ENCODE results near the gene ABCA4. TPM values are rescaled to one million over a fixed set of nuclear protein-coding genes. Genes with fewer than 3 reads are reported as not detected.

Gene ABCA4
- total RNA-seq, 5 donors from 2014 or later (not counting 1 experiment from before 2014, with no cell fraction given): not detected

DNA sequence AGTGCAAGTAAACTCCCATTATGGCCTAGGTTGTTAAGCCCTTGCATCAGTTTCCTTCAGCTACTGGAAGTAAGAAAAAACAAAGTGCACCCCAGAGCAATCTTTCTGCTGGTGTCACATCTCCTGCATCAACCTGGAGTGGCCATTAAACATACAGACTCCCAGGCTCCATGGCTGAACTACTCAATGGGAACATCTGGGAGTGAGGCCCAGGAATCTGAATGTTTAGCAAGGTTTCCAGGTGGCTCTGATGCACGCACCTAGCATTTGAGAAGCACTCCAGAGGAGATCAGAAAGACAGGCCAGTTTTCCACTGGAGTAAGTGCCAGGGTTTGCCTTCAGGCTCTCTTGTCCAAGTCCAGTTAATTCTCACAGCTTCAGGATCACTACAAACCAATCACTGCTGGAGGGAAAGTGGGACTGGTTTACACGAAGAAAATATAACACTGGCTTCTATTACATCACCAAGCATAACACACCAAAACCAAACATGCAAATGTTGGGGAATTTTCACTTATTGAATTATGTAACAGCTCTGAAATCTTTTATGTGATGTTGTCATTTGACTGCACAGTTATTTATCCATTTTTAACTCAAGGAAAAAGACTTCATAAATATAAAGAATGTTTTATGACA, 22.3 kb upstream of the ABCA4 start:
- no CpG with 5 or more reads among the region's 2 CpGs for WGBS (ENCODE audit: insufficient coverage)
- no peaks in the 10 kb centered on the region for H3K36me3 ChIP-seq (ENCODE audit: control insufficient read depth in 2 of 2, extremely low read depth in 1 of 2, insufficient read depth in 1 of 2, low read length in 1 of 2)
- POLR2A ChIA-PET: no interaction called here

DNA sequence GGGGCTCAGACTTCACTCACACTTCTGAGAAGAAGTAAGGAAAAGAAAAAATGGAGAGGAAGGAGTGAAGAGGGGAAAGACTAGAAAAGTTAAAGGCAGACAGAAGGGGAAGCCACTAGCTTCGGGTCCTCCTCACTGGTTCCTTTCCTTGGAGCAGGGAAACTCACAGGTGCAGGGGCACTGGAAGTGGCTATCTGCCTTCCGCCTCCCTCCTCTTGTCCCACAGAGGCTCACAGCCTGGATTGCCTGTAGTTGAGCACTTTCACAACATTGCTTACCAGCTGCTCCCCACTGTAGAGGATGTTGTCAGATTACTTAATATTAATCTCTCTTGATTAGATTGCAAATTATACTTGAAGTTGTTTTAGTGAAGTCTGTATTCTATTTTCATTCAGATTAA, 21.6 kb upstream of the ABCA4 start:
- no peaks in the 10 kb centered on the region for H3K36me3 Mint-ChIP-seq
- WGBS (ENCODE audit: insufficient coverage): no CpG with 5 or more reads among the region's 2 CpGs

More for the DNA sequence above, 22.3 kb upstream of the ABCA4 start:
- H3K4me3 Mint-ChIP-seq: no peak overlapping the region
- DNase-seq (no peak), ATAC-seq (replicated peaks in 1 of 4) (no peak)
- Histone ChIP-seq H3K4me1 (ENCODE audit: control insufficient read depth in 1 of 2, extremely low read depth in 1 of 2, insufficient read depth in 2 of 2, low read length in 2 of 2) (no peaks in the 10 kb centered on the region), H3K4me3 (ENCODE audit: control insufficient read depth in 1 of 2, extremely low read depth in 1 of 2, low read length in 1 of 2) (no peak overlapping the region), H3K27me3 (replicated peaks in 1 of 2; ENCODE audit: control insufficient read depth in 2 of 2, extremely low read depth in 1 of 2, insufficient read depth in 2 of 2, low read length in 1 of 2) (peaks cover 0 to 2% of the 10 kb centered on the region in 2 experiments), H3K27ac (ENCODE audit: low read length) (no peak overlapping the region), H3K9me3 (no peaks in the 10 kb centered on the region)
- H3K9me3 Mint-ChIP-seq: peaks cover 0 to 4% (median 3%) of the 10 kb centered on the region in 3 donors
- H3K36me3 Mint-ChIP-seq: no peaks in the 10 kb centered on the region
- H3K4me1 Mint-ChIP-seq: no peaks in the 10 kb centered on the region
- no peaks in the 10 kb centered on the region for H3K27me3 Mint-ChIP-seq
- H3K27ac Mint-ChIP-seq: no peak overlapping the region
- CTCF ChIA-PET: no interaction called here

DNA sequence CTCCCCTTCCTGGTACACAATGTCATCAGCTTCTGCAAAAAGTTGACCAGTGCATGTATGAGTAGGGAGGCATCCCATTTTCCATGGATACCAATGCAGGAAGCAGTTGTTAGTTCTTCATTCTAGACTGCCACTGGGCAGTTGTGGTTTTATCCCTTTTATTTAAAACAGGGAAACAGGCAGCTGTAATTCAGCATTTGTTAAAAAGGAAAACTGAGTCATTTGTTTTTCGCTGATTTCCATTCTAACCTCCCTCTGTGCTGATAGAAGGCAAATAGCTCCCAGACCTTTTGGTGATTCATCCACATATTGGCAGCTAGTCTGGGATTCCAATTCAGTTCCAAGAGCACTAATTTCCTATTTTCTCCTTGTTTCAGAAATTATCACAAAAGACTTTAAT, 21.1 kb upstream of the ABCA4 start:
- Mint-ChIP-seq H3K36me3 (no peaks in the 10 kb centered on the region), H3K9me3 (peaks cover 0 to 4% (median 3%) of the 10 kb centered on the region in 3 donors), H3K27ac (no peak overlapping the region), H3K4me3 (no peak overlapping the region), H3K4me1 (no peaks in the 10 kb centered on the region), H3K27me3 (no peaks in the 10 kb centered on the region)
- Histone ChIP-seq H3K4me3 (ENCODE audit: control insufficient read depth in 1 of 2, extremely low read depth in 1 of 2, low read length in 1 of 2) (no peak overlapping the region), H3K36me3 (ENCODE audit: control insufficient read depth in 2 of 2, extremely low read depth in 1 of 2, insufficient read depth in 1 of 2, low read length in 1 of 2) (no peaks in the 10 kb centered on the region), H3K27me3 (replicated peaks in 1 of 2; ENCODE audit: control insufficient read depth in 2 of 2, extremely low read depth in 1 of 2, insufficient read depth in 2 of 2, low read length in 1 of 2) (peaks cover 0 to 2% of the 10 kb centered on the region in 2 experiments), H3K4me1 (ENCODE audit: control insufficient read depth in 1 of 2, extremely low read depth in 1 of 2, insufficient read depth in 2 of 2, low read length in 2 of 2) (no peaks in the 10 kb centered on the region), H3K27ac (ENCODE audit: low read length) (no peak overlapping the region), H3K9me3 (no peaks in the 10 kb centered on the region)
- ChIA-PET CTCF (no interaction called here), POLR2A (no interaction called here)
- WGBS (ENCODE audit: insufficient coverage): 89% methylated on average over 1 of the region's 1 CpG
- DNase-seq: no peak
- ATAC-seq (replicated peaks in 1 of 4): no peak

More for the DNA sequence above, 21.6 kb upstream of the ABCA4 start:
- H3K27me3 ChIP-seq (replicated peaks in 1 of 2; ENCODE audit: control insufficient read depth in 2 of 2, extremely low read depth in 1 of 2, insufficient read depth in 2 of 2, low read length in 1 of 2): peaks cover 0 to 2% of the 10 kb centered on the region in 2 experiments
- H3K9me3 ChIP-seq: no peaks in the 10 kb centered on the region
- DNase-seq: no peak
- ATAC-seq (replicated peaks in 1 of 4): no peak
- Mint-ChIP-seq H3K4me3 (no peak overlapping the region), H3K4me1 (no peaks in the 10 kb centered on the region), H3K27me3 (no peaks in the 10 kb centered on the region), H3K27ac (no peak overlapping the region), H3K9me3 (peaks cover 0 to 4% (median 3%) of the 10 kb centered on the region in 3 donors)
- no peaks in the 10 kb centered on the region for H3K4me1 ChIP-seq (ENCODE audit: control insufficient read depth in 1 of 2, extremely low read depth in 1 of 2, insufficient read depth in 2 of 2, low read length in 2 of 2)
- H3K27ac ChIP-seq (ENCODE audit: low read length): no peak overlapping the region
- ChIA-PET POLR2A (no interaction called here), CTCF (no interaction called here)
- H3K4me3 ChIP-seq (ENCODE audit: control insufficient read depth in 1 of 2, extremely low read depth in 1 of 2, low read length in 1 of 2): no peak overlapping the region
- H3K36me3 ChIP-seq (ENCODE audit: control insufficient read depth in 2 of 2, extremely low read depth in 1 of 2, insufficient read depth in 1 of 2, low read length in 1 of 2): no peaks in the 10 kb centered on the region

DNA sequence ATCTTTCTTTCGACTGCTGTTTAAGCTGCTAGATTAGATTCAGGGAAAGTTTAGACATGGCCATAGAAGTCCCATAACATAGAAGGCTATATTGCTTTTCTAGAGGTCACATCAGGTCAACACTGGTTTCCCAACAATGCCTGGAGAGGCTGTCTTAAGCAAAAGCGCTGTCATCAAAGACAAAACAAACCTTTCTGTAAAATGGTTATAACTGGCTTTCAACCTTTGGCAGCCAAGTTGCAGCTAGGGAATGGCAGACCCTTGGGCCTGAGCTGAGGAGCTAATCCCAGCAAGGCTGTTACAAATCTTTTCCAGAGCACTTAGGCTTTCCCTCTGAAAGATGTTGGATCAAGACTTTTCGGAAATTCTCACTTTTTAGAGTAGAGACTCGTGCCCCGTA, 11.2 kb upstream of the ABCA4 start:
- Mint-ChIP-seq H3K4me1 (no peaks in the 10 kb centered on the region), H3K27ac (no peak overlapping the region), H3K4me3 (no peak overlapping the region), H3K27me3 (peaks cover 3 to 7% of the 10 kb centered on the region in 2 donors), H3K36me3 (no peaks in the 10 kb centered on the region), H3K9me3 (peaks cover 5 to 12% (median 6%) of the 10 kb centered on the region in 3 donors)
- no peaks in the 10 kb centered on the region for H3K36me3 ChIP-seq (ENCODE audit: control insufficient read depth in 2 of 2, extremely low read depth in 1 of 2, insufficient read depth in 1 of 2, low read length in 1 of 2)
- no peak for DNase-seq
- ChIA-PET CTCF (no interaction called here), POLR2A (no interaction called here)
- H3K27ac ChIP-seq (ENCODE audit: low read length): no peak overlapping the region
- H3K4me3 ChIP-seq (ENCODE audit: control insufficient read depth in 1 of 2, extremely low read depth in 1 of 2, low read length in 1 of 2): no peak overlapping the region
- no peak for ATAC-seq (replicated peaks in 1 of 4)
- H3K4me1 ChIP-seq (ENCODE audit: control insufficient read depth in 1 of 2, extremely low read depth in 1 of 2, insufficient read depth in 2 of 2, low read length in 2 of 2): no peaks in the 10 kb centered on the region
- WGBS (ENCODE audit: insufficient coverage): no CpG with 5 or more reads among the region's 5 CpGs
- H3K9me3 ChIP-seq: no peaks in the 10 kb centered on the region
- H3K27me3 ChIP-seq (replicated peaks in 1 of 2; ENCODE audit: control insufficient read depth in 2 of 2, extremely low read depth in 1 of 2, insufficient read depth in 2 of 2, low read length in 1 of 2): peaks cover 0 to 5% of the 10 kb centered on the region in 2 experiments

DNA sequence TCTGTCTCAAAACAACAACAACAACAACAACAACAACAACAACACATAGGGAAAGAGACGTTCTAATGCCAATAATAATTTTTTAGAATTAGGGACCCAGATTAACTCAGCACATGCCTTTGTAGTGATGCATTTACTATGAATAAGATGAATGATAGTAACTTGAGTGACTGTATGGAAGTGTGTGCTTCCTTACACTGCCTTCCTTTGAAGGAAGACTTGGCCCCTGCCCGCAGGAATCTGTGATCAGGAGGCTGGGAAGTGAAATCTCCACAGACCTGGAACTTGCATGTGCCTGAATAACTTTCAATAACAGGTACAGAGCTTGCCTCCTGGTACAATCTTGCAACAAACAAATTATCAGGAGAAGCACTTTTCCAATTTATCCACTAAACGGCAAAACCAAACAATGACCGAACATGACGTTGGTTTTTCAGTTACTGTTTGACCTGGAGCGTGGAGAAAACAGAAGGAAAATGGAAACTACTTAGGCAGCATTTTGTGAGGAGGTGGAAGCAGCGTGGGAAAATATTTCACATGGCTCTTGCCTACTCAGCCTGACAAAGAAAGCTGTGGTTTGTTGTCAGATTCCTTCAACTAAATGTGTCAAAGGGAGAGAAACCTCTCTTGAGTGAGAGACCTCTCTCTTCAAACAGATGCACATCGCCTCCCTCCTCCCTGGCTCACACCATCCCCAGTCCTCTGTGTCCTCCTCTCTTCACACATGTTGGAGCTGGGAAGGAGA, 10.1 kb upstream of the ABCA4 start:
- ATAC-seq (replicated peaks in 1 of 4) (no peak), DNase-seq (no peak)
- Histone ChIP-seq H3K27me3 (replicated peaks in 1 of 2; ENCODE audit: control insufficient read depth in 2 of 2, extremely low read depth in 1 of 2, insufficient read depth in 2 of 2, low read length in 1 of 2) (peaks cover 0 to 5% of the 10 kb centered on the region in 2 experiments), H3K4me1 (ENCODE audit: control insufficient read depth in 1 of 2, extremely low read depth in 1 of 2, insufficient read depth in 2 of 2, low read length in 2 of 2) (no peaks in the 10 kb centered on the region), H3K36me3 (ENCODE audit: control insufficient read depth in 2 of 2, extremely low read depth in 1 of 2, insufficient read depth in 1 of 2, low read length in 1 of 2) (no peaks in the 10 kb centered on the region), H3K4me3 (ENCODE audit: control insufficient read depth in 1 of 2, extremely low read depth in 1 of 2, low read length in 1 of 2) (no peak overlapping the region), H3K9me3 (no peaks in the 10 kb centered on the region), H3K27ac (ENCODE audit: low read length) (no peak overlapping the region)
- POLR2A ChIA-PET: no interaction called here
- Mint-ChIP-seq H3K4me1 (no peaks in the 10 kb centered on the region), H3K9me3 (peaks cover 5 to 9% (median 6%) of the 10 kb centered on the region in 3 donors), H3K27ac (no peak overlapping the region), H3K27me3 (peaks cover 0 to 7% of the 10 kb centered on the region in 2 donors), H3K36me3 (no peaks in the 10 kb centered on the region), H3K4me3 (no peak overlapping the region)
- 80% methylated on average over 1 of the region's 8 CpGs for WGBS (ENCODE audit: insufficient coverage)
- CTCF ChIA-PET: no interaction called here

GRCh38 chr1:94126651-94127050, 5.7 kb upstream of the ABCA4 start:
- no peaks in the 10 kb centered on the region for H3K9me3 Mint-ChIP-seq

More at GRCh38 chr1:94126651-94127050, 5.7 kb upstream of the ABCA4 start:
- H3K36me3 ChIP-seq (ENCODE audit: control insufficient read depth in 2 of 2, extremely low read depth in 1 of 2, insufficient read depth in 1 of 2, low read length in 1 of 2): no peaks in the 10 kb centered on the region
- Mint-ChIP-seq H3K27me3 (peaks cover 0 to 10% of the 10 kb centered on the region in 2 donors), H3K27ac (no peak overlapping the region), H3K4me1 (no peaks in the 10 kb centered on the region), H3K4me3 (no peak overlapping the region), H3K36me3 (no peaks in the 10 kb centered on the region)
- ChIA-PET POLR2A (no interaction called here), CTCF (no interaction called here)
- WGBS (ENCODE audit: insufficient coverage): no CpG with 5 or more reads among the region's 3 CpGs
- H3K27ac ChIP-seq (ENCODE audit: low read length): no peak overlapping the region
- ATAC-seq (replicated peaks in 1 of 4) (no peak), DNase-seq (no peak)
- no peak overlapping the region for H3K4me3 ChIP-seq (ENCODE audit: control insufficient read depth in 1 of 2, extremely low read depth in 1 of 2, low read length in 1 of 2)
- H3K27me3 ChIP-seq (replicated peaks in 1 of 2; ENCODE audit: control insufficient read depth in 2 of 2, extremely low read depth in 1 of 2, insufficient read depth in 2 of 2, low read length in 1 of 2): peaks cover 0 to 7% of the 10 kb centered on the region in 2 experiments
- H3K4me1 ChIP-seq (ENCODE audit: control insufficient read depth in 1 of 2, extremely low read depth in 1 of 2, insufficient read depth in 2 of 2, low read length in 2 of 2): no peaks in the 10 kb centered on the region
- H3K9me3 ChIP-seq: no peaks in the 10 kb centered on the region

Measured in T-cell (primary cell).